IPS-18a (cell line): ENCODE results near the gene ZAP70.

Source experiments
- H3K27ac ChIP-seq: one replicate; pipeline ENCODE4 v1.5.1; 2013; ENCODE audit warnings: low read length
- H3K27me3 ChIP-seq: one replicate; pipeline ENCODE4 v1.6.1; 2013; ENCODE audit warnings: mild to moderate bottlenecking, low read length; ENCODE audit not compliant: control insufficient read depth, insufficient read depth
- H3K36me3 ChIP-seq: one replicate; pipeline ENCODE4 v1.6.1; 2013; ENCODE audit warnings: low read depth, low read length; ENCODE audit not compliant: control insufficient read depth
- H3K4me1 ChIP-seq: one replicate; pipeline ENCODE4 v1.6.1; 2013; ENCODE audit warnings: low read depth, low read length; ENCODE audit not compliant: control insufficient read depth
- H3K4me3 ChIP-seq: one replicate; pipeline ENCODE4 v1.5.1; 2013; ENCODE audit warnings: low read length
- H3K9ac ChIP-seq: one replicate; pipeline ENCODE4 v1.6.1; 2013; ENCODE audit warnings: mild to moderate bottlenecking, low read length, moderate library complexity
- H3K9me3 ChIP-seq: one replicate; pipeline ENCODE4 v1.6.1; 2013; ENCODE audit warnings: low read depth, low read length; ENCODE audit not compliant: control insufficient read depth

ZAP70 gene

DNA sequence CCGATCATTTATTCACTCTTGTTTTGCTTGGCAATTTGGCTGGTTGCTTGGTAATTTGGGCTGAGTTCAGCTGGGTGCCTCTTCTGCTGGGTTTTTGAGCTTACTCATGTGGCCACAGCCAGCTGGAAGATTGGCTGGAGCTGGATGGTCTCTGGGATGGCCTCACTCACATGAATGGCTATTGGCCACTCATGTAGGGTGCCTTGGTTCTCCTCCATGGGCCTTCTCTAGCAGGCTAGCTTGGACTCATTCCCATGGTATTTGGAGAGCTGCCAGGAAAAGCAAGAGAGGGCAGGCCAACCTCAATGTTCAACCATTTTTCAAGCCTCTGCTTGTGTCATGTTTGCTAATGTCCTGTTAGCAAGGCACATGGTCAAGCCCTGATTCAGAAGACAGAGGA, 16.9 kb downstream of the ZAP70 start:
- H3K9ac ChIP-seq = no peak overlapping the region

DNA sequence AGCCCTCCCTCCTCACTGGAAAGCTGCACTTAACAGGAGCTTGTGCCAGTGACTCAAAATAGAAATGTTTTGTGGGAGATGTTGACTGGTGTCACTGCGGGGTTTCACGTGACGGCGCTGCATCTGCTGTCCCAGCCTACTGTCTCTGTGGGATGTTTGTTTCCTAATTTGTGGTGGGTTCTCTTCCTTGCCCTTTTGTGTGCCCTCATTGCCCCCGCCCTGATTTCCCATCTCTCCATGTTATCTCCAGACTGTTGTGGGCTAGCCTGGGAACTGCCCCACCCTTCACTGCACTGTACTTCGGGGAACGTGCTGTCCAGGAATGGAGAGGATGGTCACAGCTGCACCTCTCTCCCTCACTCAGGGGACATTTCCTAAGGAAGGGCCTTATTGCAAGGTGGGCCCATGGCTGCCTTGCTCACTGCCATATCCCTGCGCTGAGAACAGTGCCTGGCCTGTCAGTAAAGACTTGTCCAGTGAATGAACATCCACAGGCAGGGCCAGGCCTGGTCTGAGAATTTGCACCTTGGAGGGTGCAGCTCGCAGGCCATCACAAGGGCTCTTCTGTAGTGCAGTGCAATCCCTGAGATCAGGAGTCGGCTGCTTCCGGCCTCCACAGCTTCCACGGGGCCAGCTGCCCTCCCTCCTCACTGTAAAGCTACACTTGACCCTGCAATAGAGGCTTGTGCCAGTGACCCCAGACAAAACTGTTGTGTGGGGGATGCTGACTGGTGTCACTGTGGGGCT, 18.1 kb downstream of the ZAP70 start:
- no peak overlapping the region for H3K4me3 ChIP-seq
- no peaks in the 10 kb centered on the region for H3K9me3 ChIP-seq
- H3K27me3 ChIP-seq = no peaks in the 10 kb centered on the region
- H3K9ac ChIP-seq = no peak overlapping the region
- H3K27ac ChIP-seq = no peak overlapping the region
- no peaks in the 10 kb centered on the region for H3K4me1 ChIP-seq
- H3K36me3 ChIP-seq = no peaks in the 10 kb centered on the region

More for the DNA sequence above, 16.9 kb downstream of the ZAP70 start:
- Histone ChIP-seq H3K27ac (no peak overlapping the region), H3K4me3 (no peak overlapping the region), H3K9me3 (no peaks in the 10 kb centered on the region), H3K4me1 (no peaks in the 10 kb centered on the region), H3K27me3 (no peaks in the 10 kb centered on the region), H3K36me3 (no peaks in the 10 kb centered on the region)

DNA sequence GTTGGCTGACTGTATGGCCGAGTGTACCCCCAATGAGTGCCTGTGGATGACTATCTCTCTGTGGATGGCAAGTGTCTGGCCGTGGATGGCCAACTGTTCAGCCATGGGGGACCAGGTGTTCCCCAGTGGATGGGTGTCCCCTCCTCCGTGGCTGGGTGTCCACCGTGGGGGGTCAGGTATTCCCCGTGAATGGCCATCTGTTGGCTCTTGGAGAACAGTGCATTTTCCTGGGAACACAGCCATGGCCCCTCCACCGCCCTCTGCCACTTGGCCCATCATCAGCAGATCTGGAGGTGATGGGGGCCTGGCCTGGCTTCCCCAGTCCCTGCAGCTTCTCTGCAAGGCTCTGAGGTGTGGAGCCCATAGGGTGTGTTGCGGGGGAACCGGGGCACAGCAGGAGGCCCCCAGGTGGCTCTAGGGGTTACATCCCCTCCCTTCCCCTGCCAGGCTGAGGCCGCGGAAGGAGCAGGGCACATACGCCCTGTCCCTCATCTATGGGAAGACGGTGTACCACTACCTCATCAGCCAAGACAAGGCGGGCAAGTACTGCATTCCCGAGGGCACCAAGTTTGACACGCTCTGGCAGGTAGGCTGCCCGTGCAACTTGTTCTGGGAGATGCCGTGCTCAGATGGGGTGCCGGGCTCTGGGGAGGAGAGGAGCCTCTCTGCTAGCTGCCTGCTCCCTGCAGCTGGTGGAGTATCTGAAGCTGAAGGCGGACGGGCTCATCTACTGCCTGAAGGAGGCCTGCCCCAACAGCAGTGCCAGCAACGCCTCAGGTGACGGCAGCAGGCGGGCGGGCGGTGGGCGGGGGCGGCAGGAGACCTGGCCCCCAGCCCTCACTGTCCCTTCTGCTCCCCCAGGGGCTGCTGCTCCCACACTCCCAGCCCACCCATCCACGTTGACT, 19.3 kb downstream of the ZAP70 start:
- Histone ChIP-seq H3K27me3 (no peaks in the 10 kb centered on the region), H3K36me3 (no peaks in the 10 kb centered on the region), H3K4me1 (no peaks in the 10 kb centered on the region), H3K27ac (no peak overlapping the region), H3K9ac (no peak overlapping the region), H3K4me3 (no peak overlapping the region), H3K9me3 (no peaks in the 10 kb centered on the region)

DNA sequence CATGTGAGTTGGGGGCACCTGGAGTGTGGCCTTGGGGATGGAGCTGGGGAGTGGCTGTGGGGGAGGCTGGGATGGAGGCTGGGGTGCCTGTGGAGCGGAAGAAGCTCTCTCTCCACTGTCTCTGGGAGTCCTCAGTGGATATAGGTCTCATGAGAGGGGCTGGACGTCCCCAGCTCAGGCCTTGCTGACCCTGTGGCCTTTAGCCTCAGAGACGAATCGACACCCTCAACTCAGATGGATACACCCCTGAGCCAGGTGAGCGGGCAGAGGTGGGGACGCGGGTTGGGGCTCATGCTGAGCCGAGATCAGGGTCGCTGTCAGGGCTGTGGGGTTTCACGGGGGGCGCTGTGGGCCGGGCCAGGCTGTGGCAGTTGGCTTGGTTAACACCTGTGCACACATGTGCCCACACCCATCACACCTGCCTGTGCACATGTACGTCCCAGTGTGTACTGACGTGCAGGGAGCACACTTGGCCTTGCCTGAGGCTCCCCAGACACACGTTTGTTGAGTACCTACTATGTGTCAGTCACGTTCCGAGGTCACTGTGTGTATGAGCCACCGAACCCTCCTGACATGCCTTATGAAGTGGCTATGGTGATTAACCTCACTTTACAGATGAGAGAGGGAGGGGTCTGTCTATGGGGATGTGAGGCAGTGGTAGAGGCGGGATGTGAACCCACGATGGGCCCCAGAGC, 20.1 kb downstream of the ZAP70 start:
- H3K4me1 ChIP-seq = no peaks in the 10 kb centered on the region
- no peak overlapping the region for H3K4me3 ChIP-seq
- H3K27me3 ChIP-seq = no peaks in the 10 kb centered on the region
- no peak overlapping the region for H3K27ac ChIP-seq
- H3K36me3 ChIP-seq = no peaks in the 10 kb centered on the region
- no peaks in the 10 kb centered on the region for H3K9me3 ChIP-seq
- no peak overlapping the region for H3K9ac ChIP-seq

DNA sequence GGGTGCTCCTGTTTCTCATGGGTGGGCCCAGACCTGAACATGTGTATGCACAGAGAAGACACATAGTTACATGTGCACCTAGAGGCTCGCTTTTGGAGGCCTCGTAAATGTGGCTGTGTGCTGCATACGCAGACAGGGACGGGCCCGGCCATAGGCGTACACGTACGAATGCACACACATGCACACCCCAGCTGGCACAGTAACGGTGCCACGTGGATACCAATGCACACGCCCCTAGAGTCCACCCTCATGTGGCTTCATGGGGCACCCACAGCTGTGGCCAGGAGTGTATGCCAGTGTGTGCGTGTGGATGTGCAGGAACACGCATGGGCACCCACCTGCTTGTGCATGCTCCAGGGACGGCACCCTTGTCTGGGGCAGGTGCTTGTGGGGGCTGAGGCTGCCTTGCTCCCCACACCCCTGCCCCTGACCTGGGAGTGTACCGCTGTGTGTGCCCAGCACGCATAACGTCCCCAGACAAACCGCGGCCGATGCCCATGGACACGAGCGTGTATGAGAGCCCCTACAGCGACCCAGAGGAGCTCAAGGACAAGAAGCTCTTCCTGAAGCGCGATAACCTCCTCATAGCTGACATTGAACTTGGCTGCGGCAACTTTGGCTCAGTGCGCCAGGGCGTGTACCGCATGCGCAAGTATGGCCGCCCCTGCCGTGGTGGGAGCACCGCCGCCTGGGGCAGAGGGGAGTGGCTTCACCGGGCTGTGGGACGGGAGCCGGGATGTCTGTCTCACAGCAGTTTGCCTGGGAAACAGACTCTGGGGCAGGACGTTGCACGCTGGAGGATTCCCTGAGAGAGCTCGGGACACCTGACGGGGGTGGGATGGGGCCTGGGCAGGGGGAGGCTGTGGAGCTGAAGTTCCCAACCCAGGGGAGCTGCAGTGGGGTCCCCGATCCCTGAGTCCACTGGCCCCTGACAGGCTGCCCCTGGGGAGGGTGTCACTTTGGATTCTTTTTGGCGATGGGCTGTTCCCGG, 21.0 kb downstream of the ZAP70 start:
- Histone ChIP-seq H3K27ac (no peak overlapping the region), H3K4me1 (no peaks in the 10 kb centered on the region), H3K9ac (no peak overlapping the region), H3K4me3 (no peak overlapping the region), H3K27me3 (no peaks in the 10 kb centered on the region), H3K9me3 (no peaks in the 10 kb centered on the region), H3K36me3 (no peaks in the 10 kb centered on the region)

DNA sequence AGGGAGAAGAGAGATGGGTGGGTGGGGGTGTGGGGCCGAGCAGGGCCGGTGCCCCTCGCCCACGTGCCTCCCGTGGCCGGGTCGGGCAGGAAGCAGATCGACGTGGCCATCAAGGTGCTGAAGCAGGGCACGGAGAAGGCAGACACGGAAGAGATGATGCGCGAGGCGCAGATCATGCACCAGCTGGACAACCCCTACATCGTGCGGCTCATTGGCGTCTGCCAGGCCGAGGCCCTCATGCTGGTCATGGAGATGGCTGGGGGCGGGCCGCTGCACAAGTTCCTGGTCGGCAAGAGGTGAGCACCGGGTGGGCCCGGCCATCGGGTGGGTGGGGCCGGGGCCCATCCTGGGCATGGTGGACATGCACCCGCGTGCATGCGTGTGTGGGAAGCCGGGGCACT, 21.8 kb downstream of the ZAP70 start:
- no peaks in the 10 kb centered on the region for H3K4me1 ChIP-seq
- H3K9me3 ChIP-seq = no peaks in the 10 kb centered on the region
- H3K36me3 ChIP-seq = no peaks in the 10 kb centered on the region
- no peak overlapping the region for H3K4me3 ChIP-seq
- no peaks in the 10 kb centered on the region for H3K27me3 ChIP-seq
- H3K9ac ChIP-seq = no peak overlapping the region
- H3K27ac ChIP-seq = no peak overlapping the region

DNA sequence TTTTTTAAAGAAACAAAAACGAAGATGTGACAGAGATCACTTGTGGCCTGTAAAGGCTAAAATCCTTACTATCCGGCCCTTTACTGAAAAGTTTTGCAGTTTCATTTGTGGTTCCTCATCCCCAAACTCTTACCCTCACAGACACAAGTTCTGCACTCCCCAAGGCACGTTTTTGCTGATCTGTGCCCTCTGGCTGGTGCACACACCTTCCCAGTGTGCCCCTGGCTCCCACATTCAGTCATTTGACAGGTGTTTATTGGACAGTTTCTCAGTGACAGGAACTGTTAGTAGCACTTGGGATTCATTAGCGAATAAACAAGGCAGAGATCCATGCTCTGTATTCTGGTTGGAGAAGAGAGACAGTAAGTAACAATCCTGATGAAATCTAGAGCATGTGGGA, 22.8 kb downstream of the ZAP70 start:
- Histone ChIP-seq H3K9ac (no peak overlapping the region), H3K27me3 (no peaks in the 10 kb centered on the region), H3K9me3 (no peaks in the 10 kb centered on the region), H3K4me1 (no peaks in the 10 kb centered on the region), H3K4me3 (no peak overlapping the region), H3K36me3 (no peaks in the 10 kb centered on the region), H3K27ac (no peak overlapping the region)

DNA sequence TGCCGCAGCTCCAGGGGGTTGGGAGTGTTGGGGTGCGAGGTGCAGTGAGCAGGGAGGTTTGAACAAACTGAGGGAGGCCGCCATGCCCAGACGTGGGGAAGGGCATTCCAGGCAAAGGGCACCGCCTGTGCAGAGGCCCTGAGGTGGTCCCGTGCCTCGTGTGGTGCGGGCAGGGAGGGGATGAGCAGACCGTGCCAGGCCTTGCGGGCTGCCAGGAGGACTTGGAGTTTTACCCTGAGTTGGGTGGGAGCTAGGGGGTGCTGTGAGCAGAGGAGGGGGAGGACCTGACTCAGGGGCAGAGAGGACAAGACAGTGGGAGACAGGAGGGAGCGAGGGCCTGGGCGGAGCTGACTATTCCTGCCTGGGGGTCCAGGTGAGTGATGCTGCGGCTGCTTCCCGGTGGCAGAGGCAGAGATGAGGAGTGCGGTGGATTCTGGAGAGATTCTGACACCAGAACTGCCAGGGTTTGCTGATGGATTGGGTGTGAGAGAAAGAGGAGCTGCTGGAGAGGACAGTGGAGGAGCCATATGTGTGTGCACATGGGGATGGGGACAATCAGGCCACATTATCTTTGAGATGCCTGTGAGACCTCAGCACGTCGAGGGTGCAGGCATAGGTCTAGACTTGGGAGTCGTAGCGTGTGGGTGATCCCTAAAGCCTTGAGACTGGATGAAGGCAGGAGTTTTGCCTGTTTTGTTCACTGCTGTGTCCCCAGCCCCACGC, 23.4 kb downstream of the ZAP70 start:
- no peaks in the 10 kb centered on the region for H3K27me3 ChIP-seq

DNA sequence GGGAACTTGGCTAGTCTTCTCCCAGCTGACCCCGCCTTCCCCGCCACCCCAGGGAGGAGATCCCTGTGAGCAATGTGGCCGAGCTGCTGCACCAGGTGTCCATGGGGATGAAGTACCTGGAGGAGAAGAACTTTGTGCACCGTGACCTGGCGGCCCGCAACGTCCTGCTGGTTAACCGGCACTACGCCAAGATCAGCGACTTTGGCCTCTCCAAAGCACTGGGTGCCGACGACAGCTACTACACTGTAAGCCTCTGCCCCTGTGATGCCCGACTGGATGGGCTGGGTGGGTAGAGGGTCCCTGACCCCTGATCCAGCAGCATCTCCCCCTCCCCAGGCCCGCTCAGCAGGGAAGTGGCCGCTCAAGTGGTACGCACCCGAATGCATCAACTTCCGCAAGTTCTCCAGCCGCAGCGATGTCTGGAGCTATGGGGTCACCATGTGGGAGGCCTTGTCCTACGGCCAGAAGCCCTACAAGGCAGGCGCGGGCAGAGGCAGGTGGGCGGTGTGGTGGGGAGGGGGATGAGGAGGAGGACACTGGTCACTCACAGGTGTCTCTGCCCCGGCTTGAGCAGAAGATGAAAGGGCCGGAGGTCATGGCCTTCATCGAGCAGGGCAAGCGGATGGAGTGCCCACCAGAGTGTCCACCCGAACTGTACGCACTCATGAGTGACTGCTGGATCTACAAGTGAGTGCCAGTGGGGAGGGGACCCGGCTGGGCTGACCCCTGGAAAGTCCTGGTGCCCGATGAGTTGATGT, 24.2 kb downstream of the ZAP70 start:
- H3K27me3 ChIP-seq = no peaks in the 10 kb centered on the region
- H3K4me3 ChIP-seq = no peak overlapping the region
- no peak overlapping the region for H3K27ac ChIP-seq
- H3K9me3 ChIP-seq = no peaks in the 10 kb centered on the region
- H3K36me3 ChIP-seq = no peaks in the 10 kb centered on the region
- no peak overlapping the region for H3K9ac ChIP-seq
- H3K4me1 ChIP-seq = no peaks in the 10 kb centered on the region

More for the DNA sequence above, 23.4 kb downstream of the ZAP70 start:
- H3K4me3 ChIP-seq = no peak overlapping the region
- no peak overlapping the region for H3K27ac ChIP-seq
- no peaks in the 10 kb centered on the region for H3K4me1 ChIP-seq
- no peaks in the 10 kb centered on the region for H3K9me3 ChIP-seq
- H3K9ac ChIP-seq = no peak overlapping the region
- no peaks in the 10 kb centered on the region for H3K36me3 ChIP-seq
